ENCODE results near the gene CTNNA3. TPM values are rescaled to one million over a fixed set of nuclear protein-coding genes. Genes with fewer than 3 reads are reported as not detected.

Gene CTNNA3
- total and polyA plus RNA-seq, 5 donors from 2014 or later = not detected

GRCh38 chr10:66981361-66982052 is 714.5 kb downstream of the CTNNA3 start:
- no peak for DNase-seq
- no peak overlapping the region for H3K4me3 ChIP-seq (ENCODE audit: low read depth, low read length)
- H3K9me3 Mint-ChIP-seq = peaks cover 0 to 9% (median 4%) of the 10 kb centered on the region in 7 donors

GRCh38 chr10:66980246-66980815 is 715.7 kb downstream of the CTNNA3 start:
- H3K9me3 Mint-ChIP-seq = peaks cover 0 to 10% (median 4%) of the 10 kb centered on the region in 7 donors
- H3K27me3 Mint-ChIP-seq = no peaks in the 10 kb centered on the region
- Histone ChIP-seq H3K4me3 (ENCODE audit: low read depth, low read length) (no peak overlapping the region), H3K27ac (ENCODE audit: insufficient read depth, low read length, poor library complexity, severe bottlenecking) (no peak overlapping the region), H3K36me3 (ENCODE audit: control insufficient read depth, insufficient read depth, low read length) (no peaks in the 10 kb centered on the region), H3K4me1 (ENCODE audit: control insufficient read depth, insufficient read depth, low read length, poor library complexity, severe bottlenecking) (no peaks in the 10 kb centered on the region), H3K9me3 (ENCODE audit: control insufficient read depth in 2 of 2, low read length in 2 of 2) (no peaks in the 10 kb centered on the region), H3K27me3 (ENCODE audit: control insufficient read depth, insufficient read depth, low read length) (no peaks in the 10 kb centered on the region)
- H3K4me3 Mint-ChIP-seq = no peak overlapping the region
- no peak overlapping the region for H3K27ac Mint-ChIP-seq
- H3K4me1 Mint-ChIP-seq = no peaks in the 10 kb centered on the region
- H3K36me3 Mint-ChIP-seq = no peaks in the 10 kb centered on the region
- ATAC-seq (ENCODE audit: low read depth in 2 of 2) (no peak), DNase-seq (no peak)

More at GRCh38 chr10:66981361-66982052, 714.5 kb downstream of the CTNNA3 start:
- no peaks in the 10 kb centered on the region for H3K27me3 Mint-ChIP-seq
- no peak overlapping the region for H3K27ac Mint-ChIP-seq
- Histone ChIP-seq H3K27ac (ENCODE audit: insufficient read depth, low read length, poor library complexity, severe bottlenecking) (no peak overlapping the region), H3K9me3 (ENCODE audit: control insufficient read depth in 2 of 2, low read length in 2 of 2) (no peaks in the 10 kb centered on the region), H3K4me1 (ENCODE audit: control insufficient read depth, insufficient read depth, low read length, poor library complexity, severe bottlenecking) (no peaks in the 10 kb centered on the region), H3K36me3 (ENCODE audit: control insufficient read depth, insufficient read depth, low read length) (no peaks in the 10 kb centered on the region), H3K27me3 (ENCODE audit: control insufficient read depth, insufficient read depth, low read length) (no peaks in the 10 kb centered on the region)
- H3K4me1 Mint-ChIP-seq = no peaks in the 10 kb centered on the region
- H3K36me3 Mint-ChIP-seq = no peaks in the 10 kb centered on the region
- H3K4me3 Mint-ChIP-seq = no peak overlapping the region
- ATAC-seq (ENCODE audit: low read depth in 2 of 2) = no peak

GRCh38 chr10:66964946-66965345 is 731.0 kb downstream of the CTNNA3 start:
- Mint-ChIP-seq H3K9me3 (peaks cover 0 to 5% (median 0%) of the 10 kb centered on the region in 7 donors), H3K4me3 (no peak overlapping the region), H3K27ac (no peak overlapping the region), H3K4me1 (no peaks in the 10 kb centered on the region), H3K36me3 (no peaks in the 10 kb centered on the region), H3K27me3 (no peaks in the 10 kb centered on the region)
- H3K4me1 ChIP-seq (ENCODE audit: control insufficient read depth, insufficient read depth, low read length, poor library complexity, severe bottlenecking) = no peaks in the 10 kb centered on the region
- DNase-seq (no peak), ATAC-seq (ENCODE audit: low read depth in 2 of 2) (no peak)
- H3K36me3 ChIP-seq (ENCODE audit: control insufficient read depth, insufficient read depth, low read length) = no peaks in the 10 kb centered on the region
- H3K27ac ChIP-seq (ENCODE audit: insufficient read depth, low read length, poor library complexity, severe bottlenecking) = no peak overlapping the region
- no peak overlapping the region for H3K4me3 ChIP-seq (ENCODE audit: low read depth, low read length)
- H3K9me3 ChIP-seq (ENCODE audit: control insufficient read depth in 2 of 2, low read length in 2 of 2) = no peaks in the 10 kb centered on the region
- H3K27me3 ChIP-seq (ENCODE audit: control insufficient read depth, insufficient read depth, low read length) = no peaks in the 10 kb centered on the region

GRCh38 chr10:66958466-66958865 is 737.5 kb downstream of the CTNNA3 start:
- H3K4me1 Mint-ChIP-seq = no peaks in the 10 kb centered on the region
- no peak overlapping the region for H3K4me3 ChIP-seq (ENCODE audit: low read depth, low read length)
- no peaks in the 10 kb centered on the region for H3K9me3 ChIP-seq (ENCODE audit: control insufficient read depth in 2 of 2, low read length in 2 of 2)
- no peaks in the 10 kb centered on the region for H3K4me1 ChIP-seq (ENCODE audit: control insufficient read depth, insufficient read depth, low read length, poor library complexity, severe bottlenecking)
- no peaks in the 10 kb centered on the region for H3K36me3 ChIP-seq (ENCODE audit: control insufficient read depth, insufficient read depth, low read length)
- ATAC-seq (ENCODE audit: low read depth in 2 of 2) = no peak
- H3K27ac Mint-ChIP-seq = no peak overlapping the region
- no peak overlapping the region for H3K27ac ChIP-seq (ENCODE audit: insufficient read depth, low read length, poor library complexity, severe bottlenecking)
- DNase-seq = no peak
- H3K27me3 ChIP-seq (ENCODE audit: control insufficient read depth, insufficient read depth, low read length) = no peaks in the 10 kb centered on the region
- peaks cover 0 to 9% (median 1%) of the 10 kb centered on the region in 7 donors for H3K9me3 Mint-ChIP-seq
- H3K4me3 Mint-ChIP-seq = no peak overlapping the region
- H3K36me3 Mint-ChIP-seq = no peaks in the 10 kb centered on the region
- H3K27me3 Mint-ChIP-seq = no peaks in the 10 kb centered on the region

GRCh38 chr10:66951896-66952295 is 744.1 kb downstream of the CTNNA3 start:
- Histone ChIP-seq H3K9me3 (ENCODE audit: control insufficient read depth in 2 of 2, low read length in 2 of 2) (no peaks in the 10 kb centered on the region), H3K27me3 (ENCODE audit: control insufficient read depth, insufficient read depth, low read length) (no peaks in the 10 kb centered on the region), H3K27ac (ENCODE audit: insufficient read depth, low read length, poor library complexity, severe bottlenecking) (no peak overlapping the region), H3K4me3 (ENCODE audit: low read depth, low read length) (no peak overlapping the region), H3K36me3 (ENCODE audit: control insufficient read depth, insufficient read depth, low read length) (no peaks in the 10 kb centered on the region), H3K4me1 (ENCODE audit: control insufficient read depth, insufficient read depth, low read length, poor library complexity, severe bottlenecking) (no peaks in the 10 kb centered on the region)
- DNase-seq (no peak), ATAC-seq (ENCODE audit: low read depth in 2 of 2) (no peak)
- no peaks in the 10 kb centered on the region for H3K36me3 Mint-ChIP-seq
- H3K9me3 Mint-ChIP-seq = peaks cover 0 to 5% (median 0%) of the 10 kb centered on the region in 7 donors
- H3K27me3 Mint-ChIP-seq = no peaks in the 10 kb centered on the region
- H3K4me1 Mint-ChIP-seq = no peaks in the 10 kb centered on the region
- H3K27ac Mint-ChIP-seq = no peak overlapping the region
- no peak overlapping the region for H3K4me3 Mint-ChIP-seq

GRCh38 chr10:66943590-66943989 is 752.4 kb downstream of the CTNNA3 start:
- no peak overlapping the region for H3K27ac Mint-ChIP-seq
- H3K9me3 Mint-ChIP-seq = peaks cover 0 to 5% (median 0%) of the 10 kb centered on the region in 7 donors
- no peaks in the 10 kb centered on the region for H3K27me3 Mint-ChIP-seq
- Histone ChIP-seq H3K27ac (ENCODE audit: insufficient read depth, low read length, poor library complexity, severe bottlenecking) (no peak overlapping the region), H3K9me3 (ENCODE audit: control insufficient read depth in 2 of 2, low read length in 2 of 2) (no peaks in the 10 kb centered on the region), H3K4me3 (ENCODE audit: low read depth, low read length) (no peak overlapping the region), H3K36me3 (ENCODE audit: control insufficient read depth, insufficient read depth, low read length) (no peaks in the 10 kb centered on the region), H3K4me1 (ENCODE audit: control insufficient read depth, insufficient read depth, low read length, poor library complexity, severe bottlenecking) (no peaks in the 10 kb centered on the region), H3K27me3 (ENCODE audit: control insufficient read depth, insufficient read depth, low read length) (no peaks in the 10 kb centered on the region)
- H3K4me1 Mint-ChIP-seq = no peaks in the 10 kb centered on the region
- no peak overlapping the region for H3K4me3 Mint-ChIP-seq
- no peaks in the 10 kb centered on the region for H3K36me3 Mint-ChIP-seq
- DNase-seq = no peak
- ATAC-seq (ENCODE audit: low read depth in 2 of 2) = no peak

GRCh38 chr10:66942407-66942806 is 753.6 kb downstream of the CTNNA3 start:
- Histone ChIP-seq H3K9me3 (ENCODE audit: control insufficient read depth in 2 of 2, low read length in 2 of 2) (no peaks in the 10 kb centered on the region), H3K4me1 (ENCODE audit: control insufficient read depth, insufficient read depth, low read length, poor library complexity, severe bottlenecking) (no peaks in the 10 kb centered on the region), H3K27ac (ENCODE audit: insufficient read depth, low read length, poor library complexity, severe bottlenecking) (no peak overlapping the region), H3K4me3 (ENCODE audit: low read depth, low read length) (no peak overlapping the region), H3K27me3 (ENCODE audit: control insufficient read depth, insufficient read depth, low read length) (no peaks in the 10 kb centered on the region), H3K36me3 (ENCODE audit: control insufficient read depth, insufficient read depth, low read length) (no peaks in the 10 kb centered on the region)
- Mint-ChIP-seq H3K27ac (no peak overlapping the region), H3K4me3 (no peak overlapping the region), H3K36me3 (no peaks in the 10 kb centered on the region), H3K27me3 (no peaks in the 10 kb centered on the region), H3K4me1 (no peaks in the 10 kb centered on the region), H3K9me3 (peaks cover 0 to 5% (median 0%) of the 10 kb centered on the region in 7 donors)
- no peak for DNase-seq
- no peak for ATAC-seq (ENCODE audit: low read depth in 2 of 2)

GRCh38 chr10:66941491-66941890 is 754.5 kb downstream of the CTNNA3 start:
- H3K36me3 Mint-ChIP-seq = no peaks in the 10 kb centered on the region
- no peaks in the 10 kb centered on the region for H3K4me1 Mint-ChIP-seq
- no peak overlapping the region for H3K4me3 Mint-ChIP-seq
- no peaks in the 10 kb centered on the region for H3K4me1 ChIP-seq (ENCODE audit: control insufficient read depth, insufficient read depth, low read length, poor library complexity, severe bottlenecking)
- H3K36me3 ChIP-seq (ENCODE audit: control insufficient read depth, insufficient read depth, low read length) = no peaks in the 10 kb centered on the region
- no peaks in the 10 kb centered on the region for H3K9me3 ChIP-seq (ENCODE audit: control insufficient read depth in 2 of 2, low read length in 2 of 2)
- peaks cover 0 to 5% (median 0%) of the 10 kb centered on the region in 7 donors for H3K9me3 Mint-ChIP-seq
- no peak overlapping the region for H3K27ac ChIP-seq (ENCODE audit: insufficient read depth, low read length, poor library complexity, severe bottlenecking)
- H3K27me3 Mint-ChIP-seq = no peaks in the 10 kb centered on the region
- ATAC-seq (ENCODE audit: low read depth in 2 of 2) (no peak), DNase-seq (no peak)
- no peaks in the 10 kb centered on the region for H3K27me3 ChIP-seq (ENCODE audit: control insufficient read depth, insufficient read depth, low read length)
- H3K4me3 ChIP-seq (ENCODE audit: low read depth, low read length) = no peak overlapping the region
- H3K27ac Mint-ChIP-seq = no peak overlapping the region
